K562 (cell line): ENCODE data around the gene PALS1. TPM values are rescaled to one million over a fixed set of nuclear protein-coding genes. Genes with fewer than 3 reads are reported as not detected.

Experiments
- ATAC-seq: fragments of 200-7000 bp; cut with Tn5 transposase; 3 replicates; pipeline ENCODE4 v1.9.1; 2020; ENCODE audit warnings: moderate library complexity
- BruUV-seq: library from RNA; stranded (reverse); fragments of 400-500 nt; replicated peaks from 2 replicates; lab custom pipeline; 2021; lab: Mats Ljungman, UMichigan
- CTCF ChIA-PET: fragments of 300-600 bp; formaldehyde crosslinking; extraction: SDS; loops from one replicate; lab custom pipeline; 2021; ENCODE audit warnings: low intra/inter-chr PET ratio; lab: Yijun Ruan, JAX
- POLR2A ChIA-PET: fragments of 300-600, 350-650 bp; sonication (Branson Sonifier 250); formaldehyde crosslinking; extraction: SDS; loops from one replicate; lab custom pipeline; 2021; ENCODE audit warnings: antibody characterized with exemption, inconsistent platforms; lab: Yijun Ruan, JAX
- DNase-seq, 4 experiments: peaks; one replicate each; pipeline versions ENCODE4 v3.0.0 to v3.0.0-alpha.2; 2011 to 2018; ENCODE audit warnings: low spot score in 3 of 4, mixed read lengths in 3 of 4; ENCODE audit errors: extremely low read depth in 1 of 4
- FAIRE-seq: peaks from 2 replicates; lab custom pipeline; 2011; peaks lifted over from hg19 to GRCh38; lab: Jason Lieb, UNC
- H2AFZ ChIP-seq: 2 replicates; pipeline ENCODE4 v1.6.0; 2011; ENCODE audit warnings: low read depth, low read length, control low read depth, inconsistent platforms
- H3K27ac ChIP-seq: fragments of 200-600 bp; 3 replicates; pipeline ENCODE4 v1.8.0; 2011; ENCODE audit warnings: low read depth, mild to moderate bottlenecking, control low read depth, inconsistent platforms, low read length, moderate library complexity, mixed read lengths; ENCODE audit errors: extremely low read depth
- H3K27me3 ChIP-seq, 2 experiments: fragments of 300-600 bp in 1 of 2; 2 replicates in 1 of 2; 3 replicates in 1 of 2; pipeline versions ENCODE4 v1.6.0 to v1.8.0; 2011; ENCODE audit warnings: inconsistent platforms in 2 of 2, low read length in 2 of 2, mild to moderate bottlenecking in 1 of 2, mixed read lengths in 1 of 2, moderate library complexity in 1 of 2; ENCODE audit not compliant: control insufficient read depth in 2 of 2, insufficient read depth in 2 of 2
- H3K36me3 ChIP-seq: fragments of 300-600 bp; 3 replicates; pipeline ENCODE4 v1.8.0; 2011; ENCODE audit warnings: mild to moderate bottlenecking, low read length, inconsistent platforms; ENCODE audit not compliant: control insufficient read depth, insufficient read depth
- H3K4me1 ChIP-seq, 2 experiments: fragments of 200-600 bp in 1 of 2; replicated peaks in 1 of 2; 2 replicates in 1 of 2; 3 replicates in 1 of 2; pipeline versions ENCODE4 v1.5.1 to v1.8.0; 2011; ENCODE audit warnings: inconsistent platforms in 2 of 2, low read length in 2 of 2, mild to moderate bottlenecking in 1 of 2, mixed read lengths in 1 of 2, moderate library complexity in 1 of 2; ENCODE audit not compliant: control insufficient read depth in 2 of 2, insufficient read depth in 2 of 2
- H3K4me2 ChIP-seq: 2 replicates; pipeline ENCODE4 v1.6.1; 2011; ENCODE audit warnings: low read length, control low read depth, inconsistent platforms, mixed read lengths; ENCODE audit not compliant: insufficient read depth
- H3K4me3 ChIP-seq: fragments of 200-600 bp; sonication (generic), shearing (Covaris generic); 2 replicates; pipeline ENCODE4 v1.5.1; 2016; ENCODE audit warnings: control low read depth, inconsistent platforms
- H3K79me2 ChIP-seq: fragments of 200-600 bp; 3 replicates; pipeline ENCODE4 v1.8.0; 2011; ENCODE audit warnings: low read length, inconsistent platforms; ENCODE audit not compliant: control insufficient read depth, insufficient read depth
- H3K9ac ChIP-seq, 2 experiments: 2 replicates each; pipeline versions ENCODE4 v1.6.0 to v1.6.1; 2011; ENCODE audit warnings: low read depth in 2 of 2, low read length in 2 of 2, control low read depth in 1 of 2, inconsistent platforms in 1 of 2, mild to moderate bottlenecking in 1 of 2, mixed read lengths in 1 of 2; ENCODE audit not compliant: insufficient read depth in 1 of 2
- H3K9me1 ChIP-seq: one replicate; pipeline ENCODE4 v1.6.0; 2011; ENCODE audit warnings: inconsistent platforms, mild to moderate bottlenecking, low read length, moderate library complexity; ENCODE audit not compliant: control insufficient read depth, insufficient read depth
- H3K9me3 ChIP-seq: replicated peaks from 2 replicates; pipeline ENCODE4 v1.5.1; 2011; ENCODE audit warnings: low read depth, low read length, inconsistent platforms; ENCODE audit not compliant: control insufficient read depth, insufficient read depth
- H4K20me1 ChIP-seq: replicated peaks from 2 replicates; pipeline ENCODE4 v1.6.1; 2011; ENCODE audit warnings: low read length, inconsistent platforms, mixed read lengths; ENCODE audit not compliant: control insufficient read depth, insufficient read depth
- CCAR2 ChIP-seq: fragments of 200-400 bp; formaldehyde crosslinking; IDR thresholded peaks from 2 replicates; pipeline ENCODE4 v1.6.1; 2017; ENCODE audit warnings: mild to moderate bottlenecking, low read depth, low read length
- FOSL1 ChIP-seq: fragments of 200-800 bp; sonication (Bioruptor generic); conservative IDR thresholded peaks from 2 replicates; pipeline ENCODE4 v1.6.1; 2016; ENCODE audit warnings: missing genetic modification characterization, missing compliant biosample characterization
- L3MBTL2 ChIP-seq: fragments of 450-650 bp; IDR thresholded peaks from 2 replicates; pipeline ENCODE4 v1.6.1; 2016; ENCODE audit warnings: mild to moderate bottlenecking, moderate library complexity
- MAX ChIP-seq: sonication (generic); formaldehyde crosslinking; IDR thresholded peaks from 2 replicates; pipeline ENCODE4 v1.9.0; 2022; ENCODE audit warnings: mild to moderate bottlenecking, missing genetic modification reagents
- NR2C1 ChIP-seq, 2 experiments: fragments of 450-650 bp; IDR thresholded peaks; 2 replicates each; pipeline ENCODE4 v1.6.1; 2017; ENCODE audit warnings: mild to moderate bottlenecking in 2 of 2, antibody characterized with exemption in 1 of 2, inconsistent platforms in 1 of 2, missing compliant biosample characterization in 1 of 2, missing genetic modification characterization in 1 of 2
- PURB ChIP-seq: sonication (generic); formaldehyde crosslinking; IDR thresholded peaks from 2 replicates; pipeline ENCODE4 v1.9.0; 2021; ENCODE audit warnings: low read depth, mild to moderate bottlenecking, missing genetic modification reagents
- TAF7 ChIP-seq: fragments of 450-650 bp; IDR thresholded peaks from 2 replicates; pipeline ENCODE4 v1.6.1; 2016; ENCODE audit warnings: missing genetic modification characterization, missing compliant biosample characterization
- TSHZ1 ChIP-seq: fragments of 250-450 bp; sonication (Bioruptor Pico); IDR thresholded peaks from 2 replicates; pipeline ENCODE4 v1.4.0; 2020; ENCODE audit warnings: mild to moderate bottlenecking, moderate library complexity
- ZBED1 ChIP-seq: IDR thresholded peaks from 2 replicates; pipeline ENCODE4 v1.6.1; 2014
- ZNF133 ChIP-seq: fragments of 250-450 bp; sonication (Bioruptor Pico); IDR thresholded peaks from 2 replicates; pipeline ENCODE4 v1.4.0; 2020; ENCODE audit warnings: mild to moderate bottlenecking
- WGBS: fragments of 100-300 bp; shearing (Covaris generic); methylation state at CpG from one replicate; pipeline ENCODE4 v1.1.6; 2016; ENCODE audit warnings: low coverage, mixed read lengths; ENCODE audit not compliant: insufficient coverage; ENCODE audit errors: missing lambda C conversion rate; 5-methylcytosine and 5-hydroxymethylcytosine counted together
- in situ Hi-C: fragments of 300-500 bp; cut with MboI; formaldehyde crosslinking; loops from 4 replicates; pipeline ENCODE4 v1.15.0; 2018; ENCODE audit warnings: inconsistent platforms, mixed read lengths
- intact Hi-C: fragments of 100-400 bp; cut with micrococcal nuclease; formaldehyde crosslinking; loops from 2 replicates; pipeline ENCODE4 v1.14.2; 2022
- polyA plus RNA-seq, 8 experiments: library from polyadenylated mRNA; depleted of rRNA in 4 of 8; stranded (reverse) in 5 of 8; unstranded in 3 of 8; fragments of >200 nt; fragmentation: Nextera tagmentation in 2 of 8; fragmentation: Illumina TruSeq in 1 of 8; extraction: Ambion mirVana in 2 of 8; extraction: Trizol in 1 of 8; gene quantifications; 2 replicates each; pipeline versions ENCODE4 v1.2.1 to v1.2.3, GENCODE V29; 2011 to 2014; ENCODE audit warnings: inconsistent platforms in 1 of 8, missing spikeins in 1 of 8
- total RNA-seq, 7 experiments: library from RNA; depleted of rRNA in 6 of 7; stranded (reverse); fragments of >200 nt in 6 of 7; fragmentation: Illumina TruSeq in 2 of 7; extraction: Trizol in 2 of 7; gene quantifications; 2 replicates each; pipeline versions ENCODE4 v1.2.1 to v1.2.3, GENCODE V29; 2011 to 2021; ENCODE audit warnings: low replicate concordance in 1 of 7

PALS1 gene
- total and polyA plus RNA-seq, 9 of the 15 experiments (the other 6 are each of a cell fraction or from before 2014, with no cell fraction given), result 4.1 to 9.9 (median 7.2) TPM

- Histone ChIP-seq H3K9ac (no peak overlapping the region), H4K20me1 (no peaks in the 10 kb centered on the region), H3K4me2 (no peak overlapping the region), H3K4me1 (peaks cover 0 to 6% of the 10 kb centered on the region in 2 experiments; a peak in 1 of 5 replicates), H2AFZ (no peak overlapping the region), H3K9me3 (no peaks in the 10 kb centered on the region), H3K79me2 (no peaks in the 10 kb centered on the region), H3K4me3 (no peak overlapping the region), H3K27me3 (no peaks in the 10 kb centered on the region), H3K27ac (no peak overlapping the region), H3K36me3 (no peaks in the 10 kb centered on the region), H3K9me1 (no peaks in the 10 kb centered on the region)
- in situ Hi-C loops, result no loop called here
- 7% methylated on average over 8 of the region's 8 CpGs for WGBS
- ChIA-PET POLR2A (interaction anchor here (0.9 kb wide), 1 partner anchor 10 kb away, joined by 5 read pairs; no protein-coding TSS in a partner anchor), CTCF (no interaction called here)
- FAIRE-seq (no peak), ATAC-seq (no peak), DNase-seq (no peak)
- no TSS peak for BruUV-seq
- intact Hi-C loops, result no loop called here
- TF ChIP-seq CCAR2 (no peak), FOSL1 (no peak), NR2C1 (IDR thresholded peaks at IDR 0.05) (no peak), NR2C1 (tag; IDR thresholded peaks at IDR 0.05) (no peak), TSHZ1 (CRISPR knock-in tag) (no peak), PURB (CRISPR knock-in tag) (no peak), TAF7 (no peak), ZNF133 (CRISPR knock-in tag) (no peak), MAX (no peak), ZBED1 (no peak), L3MBTL2 (no peak)
Measured at GRCh38 chr14:67191768-67192290, 49.4 kb upstream of the PALS1 start.
